H1 (cell line): ENCODE data around the gene RBP3.

ENCODE experiments used
- CHD2 ChIP-seq: IDR thresholded peaks from 2 replicates; pipeline ENCODE4 v1.6.1; 2012; ENCODE audit warnings: low read length, improper control_type of control experiment
- CTCF ChIP-seq, 3 experiments: IDR thresholded peaks; 1 replicate in 2 of 3; 2 replicates in 1 of 3; pipeline versions ENCODE4 v1.5.1 to v1.6.1; 2011; ENCODE audit warnings: low read length in 3 of 3, mild to moderate bottlenecking in 3 of 3, inconsistent platforms in 2 of 3, low read depth in 1 of 3, moderate library complexity in 1 of 3; ENCODE audit not compliant: insufficient read depth in 1 of 3; ENCODE audit errors: control extremely low read depth in 1 of 3
- EP300 ChIP-seq, 2 experiments: IDR thresholded peaks; 1 replicate in 1 of 2; 2 replicates in 1 of 2; pipeline ENCODE4 v1.6.1; 2011 to 2012; ENCODE audit warnings: low read depth in 2 of 2, low read length in 2 of 2, mild to moderate bottlenecking in 2 of 2, borderline replicate concordance in 1 of 2, inconsistent platforms in 1 of 2, moderate library complexity in 1 of 2
- EZH2 ChIP-seq: fragments of 200-600 bp; sonication (generic); IDR thresholded peaks from 2 replicates; pipeline ENCODE4 v1.7.1; 2012; ENCODE audit warnings: low read depth, mild to moderate bottlenecking, moderate library complexity, low read length, inconsistent platforms; ENCODE audit not compliant: severe bottlenecking
- MAX ChIP-seq: IDR thresholded peaks from 2 replicates; pipeline ENCODE4 v1.6.1; 2012; ENCODE audit warnings: inconsistent platforms
- NRF1 ChIP-seq: IDR thresholded peaks from 2 replicates; pipeline ENCODE4 v1.6.1; 2011; ENCODE audit warnings: mild to moderate bottlenecking, low read depth, low read length, improper control_type of control experiment
- POLR2A ChIP-seq, 2 experiments: IDR thresholded peaks; 1 replicate in 1 of 2; 2 replicates in 1 of 2; pipeline ENCODE4 v1.6.1; 2011; ENCODE audit warnings: low read depth in 2 of 2, low read length in 2 of 2, mild to moderate bottlenecking in 2 of 2; ENCODE audit errors: control extremely low read depth in 1 of 2
- POLR2AphosphoS5 ChIP-seq: IDR thresholded peaks from 2 replicates; pipeline ENCODE4 v1.6.1; 2011; ENCODE audit warnings: low read depth, low read length
- RAD21 ChIP-seq, 2 experiments: IDR thresholded peaks in 1 of 2; conservative IDR thresholded peaks in 1 of 2; 2 replicates each; pipeline ENCODE4 v1.6.1; 2011; ENCODE audit warnings: low read depth in 2 of 2, low read length in 2 of 2, improper control_type of control experiment in 1 of 2, inconsistent platforms in 1 of 2, mild to moderate bottlenecking in 1 of 2, moderate library complexity in 1 of 2
- RFX5 ChIP-seq: IDR thresholded peaks from 2 replicates; pipeline ENCODE4 v1.6.1; 2011; ENCODE audit warnings: low read depth, low read length, improper control_type of control experiment, borderline replicate concordance
- SP1 ChIP-seq: IDR thresholded peaks from 2 replicates; pipeline ENCODE4 v1.6.1; 2011; ENCODE audit warnings: low read depth, low read length
- SRF ChIP-seq: IDR thresholded peaks from 2 replicates; pipeline ENCODE4 v1.6.1; 2011; ENCODE audit warnings: mild to moderate bottlenecking, low read depth, low read length, moderate library complexity
- SUZ12 ChIP-seq: fragments of 200-600 bp; sonication (generic); IDR thresholded peaks from 2 replicates; pipeline ENCODE4 v1.6.1; 2012; ENCODE audit warnings: mild to moderate bottlenecking, inconsistent platforms, low read length, moderate library complexity, mixed read lengths
- YY1 ChIP-seq: IDR thresholded peaks from 2 replicates; pipeline ENCODE4 v1.6.1; 2011; ENCODE audit warnings: low read depth, mild to moderate bottlenecking, low read length

- TF ChIP-seq CTCF (IDR thresholded peaks at IDR 0.05; ENCODE audit: control extremely low read depth in 1 of 3, insufficient read depth in 1 of 3, low read depth in 1 of 3, low read length in 3 of 3) = no peak
- TF ChIP-seq SP1 = no peak
- TF ChIP-seq EP300 (IDR thresholded peaks at IDR 0.05; ENCODE audit: borderline replicate concordance in 1 of 2, low read depth in 2 of 2, low read length in 2 of 2) = no peak
- TF ChIP-seq CHD2 = no peak
- TF ChIP-seq MAX = no peak
- TF ChIP-seq POLR2AphosphoS5 = no peak
- TF ChIP-seq RAD21 (IDR thresholded peaks at IDR 0.05 in 1 of 2, conservative IDR thresholded peaks at IDR 0.05 in 1 of 2; ENCODE audit: low read depth in 2 of 2, low read length in 2 of 2) = no peak
- TF ChIP-seq EZH2 = no peak
- no peak for TF ChIP-seq RFX5
- no peak for TF ChIP-seq SUZ12
- TF ChIP-seq SRF = no peak
- TF ChIP-seq NRF1 = no peak
- TF ChIP-seq POLR2A (IDR thresholded peaks at IDR 0.05; ENCODE audit: control extremely low read depth in 1 of 2, low read depth in 2 of 2, low read length in 2 of 2) = no peak
- no peak for TF ChIP-seq YY1
These were observed 11.6 kb upstream of the RBP3 start for GRCh38 chr10:47336387-47337134.
